SJSA1 (cell line): ENCODE data around the gene MED4. TPM values are rescaled to one million over a fixed set of nuclear protein-coding genes. Genes with fewer than 3 reads are reported as not detected.
"Not testable (repeated sequence)": the region's sequence is repeated elsewhere in the genome, so short reads cannot be mapped to it uniquely, and the experiment has no call there.

Source experiments
- DNase-seq, 2 experiments: peaks; one replicate each; pipeline ENCODE4 v3.0.0-alpha.2; 2015 to 2020; ENCODE audit warnings: low spot score in 2 of 2, low read depth in 1 of 2
- H3K27ac ChIP-seq: fragments of 250-450 bp; sonication (Bioruptor Pico); 2 replicates; pipeline ENCODE4 v1.5.1; 2020; ENCODE audit warnings: mild to moderate bottlenecking, moderate library complexity
- H3K27me3 ChIP-seq: fragments of 250-450 bp; sonication (Bioruptor Pico); replicated peaks from 2 replicates; pipeline ENCODE4 v1.5.1; 2020; ENCODE audit warnings: mild to moderate bottlenecking, moderate library complexity
- H3K36me3 ChIP-seq: fragments of 250-450 bp; sonication (Bioruptor Pico); 2 replicates; pipeline ENCODE4 v1.5.1; 2020; ENCODE audit warnings: mild to moderate bottlenecking
- H3K4me1 ChIP-seq: fragments of 250-450 bp; sonication (Bioruptor Pico); replicated peaks from 2 replicates; pipeline ENCODE4 v1.6.1; 2021; ENCODE audit warnings: mild to moderate bottlenecking
- H3K4me3 ChIP-seq: fragments of 250-450 bp; sonication (Bioruptor Pico); 2 replicates; pipeline ENCODE4 v1.5.1; 2020; ENCODE audit warnings: mild to moderate bottlenecking
- H3K9me3 ChIP-seq: fragments of 250-450 bp; sonication (Bioruptor Pico); replicated peaks from 2 replicates; pipeline ENCODE4 v1.5.1; 2020; ENCODE audit warnings: mild to moderate bottlenecking
- total RNA-seq: library from RNA; depleted of rRNA; stranded (reverse); fragments of >200 nt; shearing (Covaris generic); gene quantifications from 2 replicates; pipeline ENCODE4 v1.2.3, GENCODE V29; 2014

MED4 gene
- total RNA-seq, 1 experiment from 2014 or later: 35.3 TPM

DNA sequence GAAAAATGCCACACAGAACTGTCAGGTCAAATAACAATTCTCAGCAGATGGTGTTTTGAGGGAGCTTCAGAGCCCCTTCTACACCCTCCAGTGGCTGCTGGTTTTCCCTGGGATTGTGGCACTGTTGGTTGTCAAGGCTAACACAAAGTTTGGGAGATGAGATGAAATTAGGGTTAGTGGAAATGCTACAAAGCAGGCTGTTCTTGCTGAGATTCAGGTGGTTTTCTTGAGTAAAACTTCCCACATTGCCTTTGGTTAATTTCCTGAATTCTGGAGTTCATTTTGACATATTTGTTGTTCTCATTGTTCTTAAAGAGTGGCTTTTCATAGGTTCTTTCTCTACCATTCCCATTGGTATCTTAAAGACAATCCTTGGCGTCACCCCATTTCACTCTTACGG, 22.1 kb downstream of the MED4 start:
- no peak for DNase-seq
- H3K27me3 ChIP-seq: no peaks in the 10 kb centered on the region
- H3K27ac ChIP-seq: no peak overlapping the region
- peaks cover 96% of the 10 kb centered on the region for H3K36me3 ChIP-seq
- no peak overlapping the region for H3K4me3 ChIP-seq
- H3K9me3 ChIP-seq: 0 out of 2 replicates have a peak, but pooled peaks cover 4% of the 10 kb centered on the region
- H3K4me1 ChIP-seq: no peaks in the 10 kb centered on the region

DNA sequence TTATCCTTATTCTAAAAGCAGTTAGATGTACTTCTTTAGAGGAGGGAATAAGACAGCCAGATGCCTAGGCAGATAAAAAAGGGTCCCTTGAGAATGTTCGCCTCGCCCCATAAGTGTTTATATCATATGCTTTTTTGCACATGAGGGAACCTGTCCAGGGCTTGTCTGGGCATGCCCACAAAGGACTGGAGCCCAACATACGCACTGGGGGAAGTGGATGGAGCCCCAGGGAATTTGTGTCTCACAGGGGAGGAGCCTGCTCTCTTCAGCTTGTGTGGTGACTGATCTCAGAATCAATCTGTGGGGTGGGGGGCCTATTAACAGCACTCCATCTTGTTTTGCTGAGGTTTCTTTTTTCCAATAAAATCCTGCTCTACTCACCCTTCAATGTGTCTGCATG, 22.6 kb downstream of the MED4 start:
- H3K36me3 ChIP-seq: peaks cover 98% of the 10 kb centered on the region
- H3K4me1 ChIP-seq: no peaks in the 10 kb centered on the region
- H3K9me3 ChIP-seq: 0 out of 2 replicates have a peak, but pooled peaks cover 4% of the 10 kb centered on the region
- H3K27ac ChIP-seq: no peak overlapping the region
- no peaks in the 10 kb centered on the region for H3K27me3 ChIP-seq
- H3K4me3 ChIP-seq: no peak overlapping the region
- no peak for DNase-seq

DNA sequence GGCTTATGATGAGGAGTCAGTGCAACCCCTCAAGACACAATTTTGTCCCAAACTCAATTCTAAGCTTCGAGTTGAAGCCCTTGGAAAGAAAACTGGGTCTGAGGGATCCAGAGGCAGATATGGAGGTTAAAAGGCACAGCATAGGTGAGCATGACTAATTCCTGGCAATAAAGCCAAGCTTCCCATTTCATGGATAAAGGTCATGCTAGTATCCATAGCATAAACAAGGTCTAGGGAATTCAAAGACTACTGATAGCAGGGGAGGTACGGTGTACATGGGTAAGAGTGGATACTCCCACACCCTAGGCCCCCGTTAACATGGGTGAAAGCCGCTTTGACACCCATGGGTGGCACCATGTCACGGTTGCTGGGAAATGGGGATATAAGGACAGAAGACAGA, 24.0 kb downstream of the MED4 start:
- no peak for DNase-seq
- no peaks in the 10 kb centered on the region for H3K4me1 ChIP-seq
- peaks cover 94% of the 10 kb centered on the region for H3K36me3 ChIP-seq
- H3K27ac ChIP-seq: no peak overlapping the region
- no peak overlapping the region for H3K4me3 ChIP-seq
- H3K9me3 ChIP-seq: 0 out of 2 replicates have a peak, but pooled peaks cover 4% of the 10 kb centered on the region
- no peaks in the 10 kb centered on the region for H3K27me3 ChIP-seq

DNA sequence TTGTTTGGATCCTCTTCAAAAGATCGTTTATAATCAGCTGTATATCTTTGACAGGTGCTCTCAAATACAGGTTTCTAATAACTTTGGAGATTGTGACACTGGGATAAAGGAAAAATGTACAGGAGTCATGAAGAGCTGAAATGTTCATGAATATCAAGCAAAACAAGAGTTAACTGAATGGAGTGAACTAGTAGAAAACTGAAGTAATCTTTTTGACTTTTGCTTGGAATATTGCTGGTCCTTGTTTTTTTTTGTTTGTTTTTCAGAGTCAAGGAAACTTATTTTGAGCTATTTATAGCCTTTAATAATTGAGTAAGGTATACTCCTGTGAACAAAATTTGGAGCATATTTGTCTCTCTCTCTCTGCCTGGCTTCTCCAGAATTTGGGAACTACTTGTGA, 25.3 kb downstream of the MED4 start:
- DNase-seq: no peak
- Histone ChIP-seq H3K27ac (no peak overlapping the region), H3K9me3 (0 out of 2 replicates have a peak, but pooled peaks cover 4% of the 10 kb centered on the region), H3K27me3 (no peaks in the 10 kb centered on the region), H3K36me3 (peaks cover 91% of the 10 kb centered on the region), H3K4me1 (no peaks in the 10 kb centered on the region), H3K4me3 (no peak overlapping the region)

DNA sequence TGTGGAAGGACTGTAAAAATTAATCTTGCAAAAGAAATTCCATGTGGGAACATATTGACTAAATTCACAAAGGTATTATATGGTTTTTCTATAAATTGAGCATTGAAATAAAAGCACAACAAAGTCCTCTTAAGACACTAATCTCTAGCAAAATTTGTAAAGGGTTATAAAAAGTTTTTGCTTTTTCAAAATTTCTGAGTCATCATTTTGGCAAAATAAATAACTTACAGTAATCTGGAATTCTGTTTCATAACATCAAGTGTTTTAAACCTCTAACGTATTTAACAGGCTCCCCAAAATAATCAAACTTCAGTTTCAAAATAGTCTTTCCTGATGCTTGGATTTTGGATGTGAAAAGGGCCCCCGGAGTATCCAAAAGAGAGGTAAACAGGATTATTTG, 26.0 kb downstream of the MED4 start:
- Histone ChIP-seq H3K27ac (no peak overlapping the region), H3K36me3 (peaks cover 85% of the 10 kb centered on the region), H3K9me3 (0 out of 2 replicates have a peak, but pooled peaks cover 4% of the 10 kb centered on the region), H3K4me1 (no peaks in the 10 kb centered on the region), H3K4me3 (no peak overlapping the region), H3K27me3 (no peaks in the 10 kb centered on the region)
- DNase-seq: no peak

DNA sequence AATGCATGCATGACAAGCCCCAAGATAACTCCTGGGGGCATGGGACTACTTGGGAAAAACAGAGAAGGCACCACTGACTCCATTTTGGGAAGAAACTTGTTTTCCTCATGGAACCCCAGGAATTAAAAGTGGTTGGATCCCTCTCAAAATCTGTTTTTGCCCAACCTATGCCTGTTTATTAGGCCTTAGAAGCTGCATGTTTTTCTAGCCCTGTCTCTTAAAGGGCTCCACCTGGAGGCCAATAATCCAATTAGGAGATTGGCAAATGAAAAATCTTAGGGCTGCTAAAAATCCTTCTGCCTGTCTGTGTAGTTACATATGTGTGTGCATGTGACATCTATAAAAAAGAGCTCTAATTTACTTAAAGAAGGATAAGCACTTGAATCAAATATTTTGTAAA, 26.9 kb downstream of the MED4 start:
- no peaks in the 10 kb centered on the region for H3K27me3 ChIP-seq
- H3K36me3 ChIP-seq: peaks cover 76% of the 10 kb centered on the region
- no peaks in the 10 kb centered on the region for H3K4me1 ChIP-seq
- no peak for DNase-seq
- no peak overlapping the region for H3K27ac ChIP-seq
- H3K9me3 ChIP-seq: 0 out of 2 replicates have a peak, but pooled peaks cover 4% of the 10 kb centered on the region
- no peak overlapping the region for H3K4me3 ChIP-seq

DNA sequence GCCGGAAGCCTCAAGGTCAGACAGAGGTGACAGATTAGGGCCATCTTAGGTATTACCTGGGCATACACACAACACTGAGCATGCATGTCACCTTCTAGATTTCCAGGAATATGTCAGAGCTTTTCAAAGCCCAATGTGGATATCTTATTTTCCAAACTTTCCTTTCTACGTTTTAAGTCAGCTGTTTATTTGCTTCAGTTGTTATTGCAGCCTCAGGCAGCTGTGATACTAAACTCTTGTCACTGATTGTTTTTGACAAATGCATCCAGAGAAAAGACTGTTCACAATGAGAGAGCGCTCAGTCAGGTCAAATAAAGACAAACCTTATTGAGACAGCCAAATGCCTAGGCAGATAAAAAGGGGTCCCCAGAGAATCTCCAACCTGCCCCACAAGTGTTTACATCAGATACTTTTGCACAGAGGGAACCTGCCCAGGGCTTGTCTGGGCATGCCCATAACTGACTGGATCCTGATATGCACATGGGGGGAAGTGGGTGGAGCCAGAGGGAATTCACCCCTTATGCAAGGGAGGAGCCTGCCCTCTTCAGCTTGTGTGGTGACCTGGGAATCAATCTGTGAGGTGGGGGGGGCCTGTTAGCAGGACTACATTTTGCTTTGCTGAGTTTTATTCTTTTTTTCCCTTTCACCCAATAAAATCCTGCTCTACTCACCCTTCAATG, 28.5 kb downstream of the MED4 start:
- no peak for DNase-seq
- Histone ChIP-seq H3K27me3 (no peaks in the 10 kb centered on the region), H3K9me3 (0 out of 2 replicates have a peak, but pooled peaks cover 2% of the 10 kb centered on the region), H3K4me1 (no peaks in the 10 kb centered on the region), H3K4me3 (no peak overlapping the region), H3K27ac (no peak overlapping the region), H3K36me3 (peaks cover 60% of the 10 kb centered on the region)

DNA sequence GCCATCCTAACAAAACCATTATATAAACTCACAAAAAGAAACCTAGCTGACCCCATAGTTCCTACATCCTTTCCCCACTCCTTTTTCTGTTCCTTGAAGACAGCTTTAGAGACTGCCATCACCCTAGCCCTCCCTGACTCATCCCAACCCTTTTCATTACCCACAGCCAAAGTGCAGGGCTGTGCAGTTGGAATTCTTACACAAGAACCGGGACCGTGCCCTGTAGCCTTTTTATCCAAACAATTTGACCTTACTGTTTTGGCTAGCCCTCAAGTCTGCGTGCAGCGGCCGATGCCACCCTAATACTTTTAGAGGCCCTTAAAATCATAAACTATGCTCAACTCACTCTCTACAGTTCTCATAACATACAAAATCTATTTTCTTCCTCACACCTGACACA, 35.0 kb downstream of the MED4 start:
- not testable (repeated sequence) for H3K4me3 ChIP-seq, H3K36me3 ChIP-seq, H3K27me3 ChIP-seq, H3K4me1 ChIP-seq, H3K27ac ChIP-seq, H3K9me3 ChIP-seq, DNase-seq

DNA sequence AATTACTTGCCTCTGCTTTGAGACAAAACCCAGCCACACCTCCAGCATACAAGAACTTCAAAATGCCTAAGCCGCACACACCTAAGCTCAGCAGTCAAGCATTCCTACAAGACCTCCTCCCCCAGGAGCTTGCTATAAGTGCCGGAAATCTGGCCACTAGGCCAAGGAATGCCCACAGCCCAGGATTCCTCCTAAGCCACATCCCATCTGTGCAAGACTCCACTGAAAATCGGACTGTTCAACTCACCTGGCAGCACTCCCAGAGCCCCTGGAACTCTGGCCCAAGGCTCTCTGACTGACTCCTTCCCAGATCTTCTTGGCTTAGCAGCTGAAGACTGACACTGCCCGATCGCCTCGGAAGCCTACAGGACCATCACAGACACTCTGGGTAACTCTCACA, 36.4 kb downstream of the MED4 start:
- not testable (repeated sequence) for H3K4me3 ChIP-seq, H3K27me3 ChIP-seq, DNase-seq, H3K4me1 ChIP-seq, H3K9me3 ChIP-seq, H3K36me3 ChIP-seq, H3K27ac ChIP-seq

DNA sequence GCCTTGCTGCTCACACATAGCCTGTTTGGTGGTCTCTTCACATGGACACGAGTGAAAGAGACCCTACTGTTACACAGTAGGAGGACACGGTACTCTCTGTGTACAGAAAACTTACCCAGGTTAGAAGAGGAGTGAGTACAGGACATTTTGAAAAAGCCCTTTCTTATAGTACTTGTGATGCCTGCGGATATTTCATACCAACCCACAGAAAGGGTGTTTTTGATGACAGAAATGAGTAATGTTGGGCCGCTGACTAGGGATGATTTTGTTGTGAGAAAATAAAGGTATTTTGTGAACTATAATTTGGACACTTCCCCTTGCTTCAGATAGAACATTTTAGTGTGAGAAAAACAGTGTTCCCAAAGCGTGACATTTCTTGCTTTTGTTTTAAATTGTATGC, 39.2 kb downstream of the MED4 start:
- Histone ChIP-seq H3K27me3 (no peaks in the 10 kb centered on the region), H3K9me3 (no peaks in the 10 kb centered on the region), H3K4me3 (no peak overlapping the region), H3K27ac (no peak overlapping the region), H3K4me1 (no peaks in the 10 kb centered on the region), H3K36me3 (peaks cover 31% of the 10 kb centered on the region)
- DNase-seq: no peak

DNA sequence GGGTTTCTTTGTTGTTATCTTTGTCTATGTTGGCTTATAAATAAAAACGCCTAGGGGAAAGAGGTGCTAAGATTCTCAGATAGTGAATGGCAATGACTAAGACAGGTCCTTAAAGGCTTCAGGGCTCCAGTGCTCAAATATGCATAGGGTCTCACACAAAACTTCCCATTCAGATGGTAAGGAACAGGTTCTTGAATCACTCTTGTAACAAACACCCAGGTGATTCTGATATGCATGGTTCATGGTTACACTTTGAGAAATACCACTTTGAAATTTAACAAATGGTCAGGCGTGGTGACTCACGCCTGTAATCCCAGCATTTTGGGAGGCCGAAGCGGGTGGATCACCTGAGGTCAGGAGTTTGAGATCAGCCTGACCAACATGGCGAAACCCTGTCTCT, 40.3 kb downstream of the MED4 start:
- Histone ChIP-seq H3K4me3 (no peak overlapping the region), H3K4me1 (no peaks in the 10 kb centered on the region)

DNA sequence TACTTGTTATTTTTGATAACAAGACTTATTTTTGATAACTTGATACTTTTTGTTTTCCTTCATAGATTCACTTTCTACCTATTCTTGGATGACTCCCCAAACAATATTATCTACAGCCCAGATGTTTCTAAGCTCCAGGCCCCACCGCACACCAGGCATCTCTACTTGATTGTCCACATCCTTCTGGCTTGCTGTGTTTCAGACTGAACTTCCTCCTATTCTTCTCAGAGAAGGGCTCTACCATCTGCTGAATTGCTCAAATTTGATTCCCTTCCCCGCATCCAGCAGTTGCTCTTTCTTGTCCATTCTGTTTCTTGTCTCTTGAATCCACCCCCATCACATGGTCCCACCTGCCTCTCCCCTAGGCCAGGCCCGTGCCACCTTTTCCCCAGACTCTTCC, 44.4 kb downstream of the MED4 start:
- no peaks in the 10 kb centered on the region for H3K4me1 ChIP-seq
- H3K9me3 ChIP-seq: no peaks in the 10 kb centered on the region
- H3K27me3 ChIP-seq: no peaks in the 10 kb centered on the region
- peaks cover 61% of the 10 kb centered on the region for H3K36me3 ChIP-seq
- no peak overlapping the region for H3K4me3 ChIP-seq
- H3K27ac ChIP-seq: no peak overlapping the region
- DNase-seq: no peak

More for the DNA sequence above, 40.3 kb downstream of the MED4 start:
- Histone ChIP-seq H3K27ac (no peak overlapping the region), H3K27me3 (no peaks in the 10 kb centered on the region), H3K36me3 (peaks cover 36% of the 10 kb centered on the region), H3K9me3 (no peaks in the 10 kb centered on the region)
- DNase-seq: no peak

DNA sequence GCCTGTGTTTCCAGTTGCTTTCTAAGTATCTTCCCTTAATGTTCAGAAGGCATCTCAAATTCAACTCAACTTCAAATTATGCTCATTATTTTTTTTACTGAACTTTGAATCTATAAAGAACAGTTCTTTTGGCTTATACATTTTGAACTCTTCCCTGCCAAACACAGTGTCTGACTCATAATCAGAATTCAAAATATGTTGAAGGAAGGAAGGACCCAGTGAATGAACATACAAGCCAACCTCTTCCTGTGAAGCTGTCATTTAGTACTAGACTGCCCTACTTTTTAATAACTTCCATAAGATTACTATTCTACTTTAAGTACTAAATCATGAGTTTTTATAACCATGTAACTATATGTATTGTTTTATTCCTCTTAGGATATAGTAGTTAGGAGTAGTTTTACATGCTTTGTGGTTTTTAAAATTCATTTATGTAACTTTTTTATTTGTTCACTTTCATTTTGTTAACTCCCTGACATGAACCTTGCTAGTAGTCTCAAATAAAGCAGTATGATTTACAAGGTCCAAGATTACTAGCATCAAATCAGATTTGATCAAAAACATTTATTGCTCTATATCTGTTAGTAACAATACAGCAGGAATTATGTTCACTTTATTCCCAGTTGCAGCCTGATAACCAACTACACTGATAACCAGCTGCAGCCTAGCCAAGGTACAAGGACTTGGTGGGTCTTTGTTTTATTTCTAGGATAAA, 51.0 kb downstream of the MED4 start:
- no peak overlapping the region for H3K27ac ChIP-seq
- no peaks in the 10 kb centered on the region for H3K27me3 ChIP-seq
- DNase-seq: no peak
- H3K4me3 ChIP-seq: no peak overlapping the region
- H3K4me1 ChIP-seq: peaks cover 4% of the 10 kb centered on the region
- no peaks in the 10 kb centered on the region for H3K9me3 ChIP-seq
- H3K36me3 ChIP-seq: peaks cover 43% of the 10 kb centered on the region

DNA sequence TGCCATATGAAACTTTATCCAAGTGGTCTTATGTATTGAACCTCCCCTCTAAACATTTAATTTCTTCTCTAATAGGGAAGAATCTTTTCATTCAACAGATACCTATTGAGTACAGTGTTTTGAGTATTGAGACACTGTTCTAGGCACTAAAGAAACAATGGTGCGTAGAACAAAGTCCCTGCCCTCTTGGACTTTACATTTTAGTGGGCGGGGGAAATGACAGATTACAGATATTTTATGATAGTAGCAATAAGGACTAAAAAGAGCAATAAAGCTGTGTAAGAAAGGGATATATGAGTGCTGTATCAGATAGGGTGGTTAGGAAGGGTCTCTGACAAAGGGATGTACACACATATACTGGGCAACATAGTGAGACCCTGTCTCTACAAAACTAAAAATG, 52.0 kb downstream of the MED4 start:
- Histone ChIP-seq H3K4me1 (peaks cover 13% of the 10 kb centered on the region), H3K27ac (no peak overlapping the region), H3K27me3 (no peaks in the 10 kb centered on the region), H3K9me3 (no peaks in the 10 kb centered on the region), H3K4me3 (no peak overlapping the region), H3K36me3 (peaks cover 34% of the 10 kb centered on the region)
- no peak for DNase-seq
